HEK293 (cell line): ENCODE results near the gene SLC16A13.

ENCODE experiments used
- YY1 ChIP-seq: fragments of 450-650 bp; formaldehyde crosslinking; IDR thresholded peaks from 2 replicates; pipeline ENCODE4 v1.5.1; 2018; ENCODE audit warnings: missing biosample characterization, missing genetic modification characterization
- ZNF843 ChIP-seq: fragments of 450-650 bp; formaldehyde crosslinking; IDR thresholded peaks from 2 replicates; pipeline ENCODE4 v1.5.1; 2016; ENCODE audit warnings: missing biosample characterization, missing genetic modification characterization
- TF ChIP-seq, protein P1 (sequence below): fragments of 450-650 bp; formaldehyde crosslinking; IDR thresholded peaks from 2 replicates; pipeline ENCODE4 v1.5.1; 2016; ENCODE audit warnings: missing biosample characterization, missing genetic modification characterization

DNA sequence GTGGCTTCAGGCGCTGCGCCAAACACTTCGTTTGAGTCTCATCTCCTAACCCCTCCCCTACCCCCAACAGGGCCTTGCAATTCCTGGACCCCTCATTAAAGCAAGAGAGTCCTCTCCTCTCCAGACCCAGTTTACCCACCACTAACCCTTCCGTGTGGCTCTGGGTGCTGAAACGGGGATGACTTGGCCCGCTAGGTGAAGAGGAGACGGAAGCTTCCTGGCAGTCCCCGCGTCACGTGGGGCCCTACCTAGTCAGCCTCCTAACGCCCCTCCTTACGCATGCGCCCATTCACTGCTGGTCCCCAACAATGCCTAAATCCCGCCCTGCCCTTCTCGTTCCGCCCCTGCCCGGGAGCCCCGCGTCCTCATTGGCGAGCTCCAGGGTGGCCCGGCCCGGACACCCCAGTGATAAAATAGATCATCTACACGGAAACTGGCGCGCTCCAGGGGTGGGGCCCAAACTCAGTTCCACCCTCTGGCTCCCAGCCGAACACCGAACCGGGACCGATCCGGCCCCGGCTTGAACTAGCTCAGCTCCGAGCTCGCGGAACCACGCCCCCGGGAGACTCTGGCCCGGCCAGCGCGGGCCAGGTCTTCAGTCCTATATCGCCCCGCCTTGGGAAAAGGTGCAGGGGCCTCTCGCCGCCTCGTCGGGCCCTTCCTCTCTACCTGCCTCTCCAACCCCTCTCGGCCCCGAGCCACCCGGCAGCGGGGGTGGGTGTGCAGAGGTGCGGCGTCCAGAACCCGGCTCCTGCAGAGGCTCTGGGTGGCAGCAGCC is at the start of gene SLC16A13:
- TF ChIP-seq YY1 (tag by site-specific recombination) (no peak), ZNF843 (tag by site-specific recombination) (no peak)
- TF ChIP-seq, protein P1, sequence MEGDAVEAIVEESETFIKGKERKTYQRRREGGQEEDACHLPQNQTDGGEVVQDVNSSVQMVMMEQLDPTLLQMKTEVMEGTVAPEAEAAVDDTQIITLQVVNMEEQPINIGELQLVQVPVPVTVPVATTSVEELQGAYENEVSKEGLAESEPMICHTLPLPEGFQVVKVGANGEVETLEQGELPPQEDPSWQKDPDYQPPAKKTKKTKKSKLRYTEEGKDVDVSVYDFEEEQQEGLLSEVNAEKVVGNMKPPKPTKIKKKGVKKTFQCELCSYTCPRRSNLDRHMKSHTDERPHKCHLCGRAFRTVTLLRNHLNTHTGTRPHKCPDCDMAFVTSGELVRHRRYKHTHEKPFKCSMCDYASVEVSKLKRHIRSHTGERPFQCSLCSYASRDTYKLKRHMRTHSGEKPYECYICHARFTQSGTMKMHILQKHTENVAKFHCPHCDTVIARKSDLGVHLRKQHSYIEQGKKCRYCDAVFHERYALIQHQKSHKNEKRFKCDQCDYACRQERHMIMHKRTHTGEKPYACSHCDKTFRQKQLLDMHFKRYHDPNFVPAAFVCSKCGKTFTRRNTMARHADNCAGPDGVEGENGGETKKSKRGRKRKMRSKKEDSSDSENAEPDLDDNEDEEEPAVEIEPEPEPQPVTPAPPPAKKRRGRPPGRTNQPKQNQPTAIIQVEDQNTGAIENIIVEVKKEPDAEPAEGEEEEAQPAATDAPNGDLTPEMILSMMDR (tag by site-specific recombination): 0 out of 2 replicates have a peak, but pooled peaks have one; percentile 24
